ENCODE measurements around the gene HNRNPA0.

Gene HNRNPA0

DNA sequence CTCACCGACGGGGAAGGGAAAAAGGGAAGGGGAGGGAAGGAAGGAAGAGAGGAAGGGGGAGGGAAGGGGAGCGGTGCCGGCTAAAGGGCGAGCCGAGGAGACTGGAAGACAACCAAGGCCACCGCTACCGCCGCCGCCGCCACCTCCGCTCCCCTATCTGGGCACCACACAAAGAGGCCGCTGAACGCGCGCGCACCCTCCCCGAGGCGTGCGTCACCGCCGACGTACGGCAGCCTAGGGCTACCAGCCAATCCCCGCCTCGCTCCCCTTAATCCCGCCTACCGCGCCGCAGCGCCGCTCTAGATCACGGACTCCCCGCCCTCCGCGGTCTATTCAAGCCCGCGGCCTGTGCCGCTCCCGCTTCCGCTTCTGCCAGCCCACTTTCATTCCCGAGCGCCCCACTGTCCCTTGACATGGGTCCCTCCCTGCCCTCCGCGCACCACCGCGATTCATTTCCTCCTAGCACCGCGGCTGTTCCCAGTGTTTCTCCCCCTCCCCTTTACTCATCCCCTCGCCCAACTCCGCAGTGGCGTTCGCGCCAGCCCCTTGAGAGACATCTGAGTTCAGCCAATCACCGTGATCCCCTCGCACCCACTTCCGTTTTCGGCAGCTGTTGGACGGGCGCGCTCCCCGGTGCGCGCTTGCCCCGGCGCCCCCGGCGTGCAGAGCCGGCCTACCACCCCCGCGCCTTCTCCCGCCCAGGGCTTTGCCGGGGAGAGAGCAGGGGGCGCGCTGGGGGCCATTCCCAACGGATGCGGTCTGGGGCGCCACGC is at the start of gene HNRNPA0:
HNRNPA0 (minus strand) TSS at position 176 of the 773 bp plus-strand sequence. CDS start 297 bp downstream, outside the sequence.
- H3K4me3 ChIP-seq (ENCODE audit: low read length): peak within 1 kb of the TSS; percentile 92
- TF ChIP-seq, protein P1, sequence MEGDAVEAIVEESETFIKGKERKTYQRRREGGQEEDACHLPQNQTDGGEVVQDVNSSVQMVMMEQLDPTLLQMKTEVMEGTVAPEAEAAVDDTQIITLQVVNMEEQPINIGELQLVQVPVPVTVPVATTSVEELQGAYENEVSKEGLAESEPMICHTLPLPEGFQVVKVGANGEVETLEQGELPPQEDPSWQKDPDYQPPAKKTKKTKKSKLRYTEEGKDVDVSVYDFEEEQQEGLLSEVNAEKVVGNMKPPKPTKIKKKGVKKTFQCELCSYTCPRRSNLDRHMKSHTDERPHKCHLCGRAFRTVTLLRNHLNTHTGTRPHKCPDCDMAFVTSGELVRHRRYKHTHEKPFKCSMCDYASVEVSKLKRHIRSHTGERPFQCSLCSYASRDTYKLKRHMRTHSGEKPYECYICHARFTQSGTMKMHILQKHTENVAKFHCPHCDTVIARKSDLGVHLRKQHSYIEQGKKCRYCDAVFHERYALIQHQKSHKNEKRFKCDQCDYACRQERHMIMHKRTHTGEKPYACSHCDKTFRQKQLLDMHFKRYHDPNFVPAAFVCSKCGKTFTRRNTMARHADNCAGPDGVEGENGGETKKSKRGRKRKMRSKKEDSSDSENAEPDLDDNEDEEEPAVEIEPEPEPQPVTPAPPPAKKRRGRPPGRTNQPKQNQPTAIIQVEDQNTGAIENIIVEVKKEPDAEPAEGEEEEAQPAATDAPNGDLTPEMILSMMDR (IDR thresholded peaks at IDR 0.05; ENCODE audit: insufficient read depth, low read depth, low read length, missing control alignments): no peak
- peak; percentile 98 for DNase-seq (ENCODE audit: low read depth)

DNA sequence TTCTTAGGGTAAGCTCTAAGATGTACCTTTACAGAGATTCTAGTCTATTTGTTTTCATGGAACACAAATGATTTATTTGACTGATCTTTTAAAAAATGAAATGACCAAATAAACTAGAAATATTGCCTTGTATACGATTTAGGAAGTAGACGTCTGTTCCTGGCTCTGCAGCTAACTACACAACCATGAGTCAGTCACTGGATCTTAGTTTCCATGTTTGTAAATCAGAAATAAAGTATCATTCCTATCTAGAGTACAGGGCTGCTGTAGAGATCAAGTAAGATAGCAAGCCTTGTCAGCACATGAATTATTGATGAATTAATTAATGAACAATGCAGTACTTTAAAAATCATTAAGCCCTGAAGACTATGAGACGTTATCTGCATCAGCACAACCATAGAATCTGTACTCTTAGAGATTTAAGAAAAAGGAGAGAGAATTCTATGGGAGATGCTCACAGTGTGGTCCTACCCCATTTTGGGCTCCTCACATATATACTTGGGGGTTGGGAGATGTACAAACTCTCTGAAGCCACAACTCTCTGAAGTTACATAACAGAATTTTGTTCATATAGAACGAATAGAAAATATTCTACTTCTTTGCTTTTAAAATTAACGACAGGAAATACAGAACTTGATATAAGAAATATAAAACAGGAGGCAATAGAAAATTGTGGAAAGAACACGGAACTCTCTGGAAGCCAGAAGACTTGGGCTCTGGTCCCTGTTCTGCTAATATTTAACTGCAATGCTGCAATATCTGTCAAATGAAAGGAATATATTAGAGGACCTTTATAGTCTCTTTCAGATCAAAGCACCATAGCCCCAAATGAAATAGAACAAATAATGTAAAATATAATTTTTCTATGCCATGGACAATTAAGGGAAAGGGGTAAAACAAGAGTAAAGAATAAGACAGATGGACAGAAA is 48.4 kb upstream of the HNRNPA0 start:
- H3K4me3 ChIP-seq (ENCODE audit: low read length): no peak overlapping the region
- DNase-seq (ENCODE audit: low read depth): no peak
- TF ChIP-seq, protein P1 (IDR thresholded peaks at IDR 0.05; ENCODE audit: insufficient read depth, low read depth, low read length, missing control alignments): no peak

DNA sequence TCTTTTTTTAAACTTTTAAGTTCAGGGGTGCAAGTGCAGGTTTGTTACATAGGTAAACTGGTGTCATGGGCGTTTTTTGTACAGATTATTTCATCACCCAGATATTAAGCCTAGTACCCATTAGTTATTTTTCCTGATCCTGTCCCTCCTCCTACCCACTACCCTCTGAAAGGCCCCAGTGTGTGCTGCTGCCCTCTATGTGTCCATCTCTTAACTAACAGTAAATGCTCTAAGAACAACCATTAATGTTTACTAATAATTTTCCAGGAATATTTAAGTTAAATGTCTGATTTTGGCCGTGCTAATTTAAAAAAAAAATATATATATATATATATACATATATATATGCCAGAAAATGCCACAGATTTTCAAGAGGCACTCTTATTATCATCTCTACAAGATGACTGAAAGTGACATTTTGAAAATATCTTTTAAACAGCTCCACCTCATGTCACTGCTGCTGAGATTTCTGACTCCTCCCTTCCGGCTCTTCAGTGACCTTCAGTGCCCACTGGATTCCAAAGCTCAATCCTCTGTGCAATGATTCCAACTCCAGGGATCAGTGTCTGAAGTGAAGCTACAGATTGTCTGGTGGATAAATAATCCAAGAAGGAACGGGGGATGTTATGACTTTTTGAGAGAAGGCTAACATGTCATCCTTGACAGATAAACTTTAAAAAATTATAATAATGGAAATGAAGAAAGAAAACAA is 46.7 kb upstream of the HNRNPA0 start:
- TF ChIP-seq, protein P1 (IDR thresholded peaks at IDR 0.05; ENCODE audit: insufficient read depth, low read depth, low read length, missing control alignments): no peak
- DNase-seq (ENCODE audit: low read depth): no peak
- H3K4me3 ChIP-seq (ENCODE audit: low read length): no peak overlapping the region

DNA sequence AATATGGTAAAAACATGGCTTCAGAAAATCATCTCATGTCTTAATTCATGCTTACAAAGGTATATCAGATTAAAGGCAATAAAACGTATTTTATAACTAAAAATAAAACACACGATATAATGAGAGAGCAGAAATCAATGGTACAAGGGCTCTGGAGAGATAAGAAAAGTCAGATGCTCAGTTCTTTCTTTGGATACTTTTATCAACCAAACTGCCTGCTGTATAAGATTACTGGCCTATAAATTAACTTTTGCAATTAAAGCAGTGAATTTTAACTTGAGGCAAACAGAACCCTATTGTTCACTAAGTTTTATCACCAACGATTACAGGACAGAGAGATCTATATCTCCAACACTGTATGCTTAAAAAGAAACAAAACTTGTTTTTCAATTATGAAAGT is 42.1 kb upstream of the HNRNPA0 start:
- H3K4me3 ChIP-seq (ENCODE audit: low read length): no peak overlapping the region
- TF ChIP-seq, protein P1 (IDR thresholded peaks at IDR 0.05; ENCODE audit: insufficient read depth, low read depth, low read length, missing control alignments): no peak
- DNase-seq (ENCODE audit: low read depth): no peak

DNA sequence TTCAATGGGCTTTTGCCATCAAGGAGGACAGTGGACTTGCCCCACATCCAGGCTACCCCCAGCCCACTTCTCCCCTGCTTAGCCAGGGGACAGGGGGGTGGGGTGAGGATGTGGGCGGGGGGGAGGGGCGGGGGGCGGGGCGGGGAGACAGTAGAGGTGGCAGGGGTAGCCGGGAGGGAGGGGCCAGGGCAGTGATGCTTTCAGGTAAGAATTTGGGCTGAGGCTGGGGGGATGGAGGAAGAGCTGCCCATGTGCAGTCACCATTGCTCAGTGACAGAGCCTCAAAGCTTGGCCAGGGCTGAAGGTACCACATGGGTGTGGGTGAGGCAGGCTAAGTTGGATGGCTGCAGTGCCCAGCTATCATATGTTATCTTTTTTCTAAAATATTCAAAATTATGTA is 40.7 kb upstream of the HNRNPA0 start:
- H3K4me3 ChIP-seq (ENCODE audit: low read length): no peak overlapping the region
- TF ChIP-seq, protein P1 (IDR thresholded peaks at IDR 0.05; ENCODE audit: insufficient read depth, low read depth, low read length, missing control alignments): no peak

DNA sequence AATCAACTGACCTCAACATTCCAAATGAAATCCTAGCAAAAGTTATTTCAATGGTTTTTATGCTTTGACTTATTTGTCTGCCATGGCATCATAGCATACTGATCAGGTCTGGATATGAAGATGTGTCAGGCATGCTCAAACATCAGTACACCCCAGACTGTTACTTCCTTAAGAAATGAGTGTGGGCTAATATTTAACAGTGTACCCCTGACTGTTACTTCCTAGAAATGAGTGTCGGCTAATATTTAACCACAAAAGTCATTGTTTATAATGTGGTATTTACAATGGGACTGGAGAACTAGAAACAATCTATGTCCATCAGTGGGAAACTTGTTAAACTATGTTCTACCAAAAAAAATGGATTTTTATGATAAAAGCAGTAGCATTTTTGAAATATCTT is 38.1 kb upstream of the HNRNPA0 start:
- DNase-seq (ENCODE audit: low read depth): no peak
- H3K4me3 ChIP-seq (ENCODE audit: low read length): no peak overlapping the region
- TF ChIP-seq, protein P1 (IDR thresholded peaks at IDR 0.05; ENCODE audit: insufficient read depth, low read depth, low read length, missing control alignments): no peak

More for the DNA sequence above, 40.7 kb upstream of the HNRNPA0 start:
- no peak for DNase-seq (ENCODE audit: low read depth)

Data from epithelial cell of esophagus (primary cell).